Esophagus mucosa (tissue), 1 donor: ENCODE measurements around the gene ZC3H18. TPM values are rescaled to one million over a fixed set of nuclear protein-coding genes. Genes with fewer than 3 reads are reported as not detected.

ENCODE experiments used
- ATAC-seq: fragments of 200-7000 bp; cut with Tn5 transposase; one replicate; pipeline ENCODE4 v1.9.1; 2020
- total RNA-seq: library from RNA; stranded (reverse); gene quantifications from one replicate; pipeline ENCODE4 v1.2.4, GENCODE V29; 2023
- donor health status: DM: yes; HTN: yes; CAD: no.

Gene ZC3H18
- total RNA-seq = 21.9 TPM

DNA sequence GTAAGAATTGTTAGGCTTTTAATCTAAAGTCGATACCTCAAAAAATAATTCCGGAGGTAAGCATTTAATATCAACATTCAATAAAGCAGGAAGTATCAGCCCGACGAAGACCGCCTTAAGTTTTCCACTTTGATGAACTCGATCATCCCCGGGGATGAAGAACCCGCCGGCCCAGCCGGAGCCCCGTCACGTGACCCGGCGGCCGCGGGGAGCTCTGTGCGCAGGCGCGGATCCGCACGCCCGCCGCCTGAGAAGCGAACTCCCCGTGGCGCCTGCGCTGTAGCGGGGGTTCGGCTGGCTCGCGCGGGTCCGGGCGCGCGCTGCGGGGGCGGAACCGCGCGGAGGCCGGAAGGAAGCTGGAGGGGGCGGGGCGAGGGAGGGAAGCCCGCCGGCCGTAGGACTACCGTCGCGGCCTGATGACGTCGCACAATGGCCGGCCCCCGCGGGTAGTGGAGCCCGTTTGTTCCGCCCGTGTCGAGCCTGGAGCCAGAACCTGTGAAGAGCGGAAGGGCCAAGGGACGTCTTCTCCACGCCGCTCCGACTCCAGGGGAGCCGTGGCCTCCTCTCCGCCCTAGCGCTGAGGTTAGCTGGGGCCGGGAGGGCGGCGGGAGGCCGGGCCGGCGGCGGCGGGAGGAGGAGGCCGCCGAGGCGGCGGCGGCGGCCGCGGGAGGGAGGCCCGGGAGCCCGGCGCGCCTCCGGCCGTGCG is at the start of gene ZC3H18:
Gene ZC3H18, plus strand, starts transcription at position 419 of the 706 bp plus-strand sequence. CDS start 6,721 bp downstream, outside the sequence.
- ATAC-seq = peak; percentile 99

DNA sequence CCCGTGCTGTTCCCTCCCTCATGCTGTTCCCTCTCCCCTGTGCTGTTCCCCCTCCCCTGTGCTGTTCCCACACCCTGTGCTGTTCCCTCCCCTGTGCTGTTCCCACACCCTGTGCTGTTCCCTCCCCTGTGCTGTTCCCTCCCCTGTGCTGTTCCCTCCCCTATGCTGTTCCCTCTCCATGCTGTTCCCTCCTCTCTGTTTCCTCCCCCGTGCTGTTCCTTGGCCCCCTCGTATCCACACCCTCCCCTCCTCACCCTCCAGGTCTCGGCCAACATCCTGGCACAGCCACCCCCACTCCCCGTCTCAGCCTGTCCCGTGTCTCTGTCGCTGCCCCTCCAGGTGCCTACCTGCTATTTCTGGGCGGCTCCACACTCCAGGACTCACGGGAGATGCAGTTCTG is 48.5 kb upstream of the ZC3H18 start:
- no peak for ATAC-seq

- no peak for ATAC-seq
Measured at GRCh38 chr16:88522276-88522949, 47.8 kb upstream of the ZC3H18 start.

DNA sequence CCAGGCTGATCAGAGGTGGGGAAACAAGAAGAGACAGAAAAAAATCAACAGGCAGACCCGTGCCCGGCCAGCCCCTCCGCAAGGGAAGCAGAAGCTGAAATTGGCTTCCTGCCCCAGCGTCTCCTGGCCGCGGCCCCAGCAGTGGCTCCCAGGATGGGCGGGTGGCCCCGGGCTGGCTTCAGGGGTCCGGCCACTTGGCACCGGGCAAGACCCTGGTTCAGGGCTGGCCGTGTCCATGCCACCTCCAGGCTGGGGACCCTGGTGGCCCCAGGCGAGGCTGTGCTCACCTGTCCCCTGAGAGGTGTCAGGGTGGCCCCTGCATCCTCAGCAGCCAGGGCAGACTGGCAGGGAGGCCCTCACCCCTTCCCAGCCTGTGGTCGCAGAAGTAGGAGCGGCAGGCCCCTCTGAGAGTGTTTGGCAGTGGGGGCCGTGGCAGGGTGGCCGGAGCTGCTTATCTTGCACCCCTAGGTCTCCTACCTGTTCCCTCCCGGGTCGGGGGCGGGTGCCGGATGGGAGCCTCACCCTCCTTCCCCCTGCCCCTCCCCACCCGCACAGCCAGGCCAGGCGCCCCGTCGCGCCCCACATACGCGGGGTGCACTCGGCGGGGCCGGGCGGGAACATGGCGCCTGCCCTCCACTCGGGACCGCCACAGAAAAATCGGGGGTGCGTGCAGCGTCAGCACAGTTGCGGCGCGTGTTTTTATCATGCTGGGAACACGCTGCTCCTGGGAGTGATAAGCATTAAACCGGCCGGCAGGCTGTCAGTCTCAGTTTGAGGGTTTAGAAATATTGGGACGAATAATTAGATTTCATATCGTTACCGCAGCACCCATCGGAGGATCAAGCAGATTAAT is 46.7 kb upstream of the ZC3H18 start:
- ATAC-seq = no peak

DNA sequence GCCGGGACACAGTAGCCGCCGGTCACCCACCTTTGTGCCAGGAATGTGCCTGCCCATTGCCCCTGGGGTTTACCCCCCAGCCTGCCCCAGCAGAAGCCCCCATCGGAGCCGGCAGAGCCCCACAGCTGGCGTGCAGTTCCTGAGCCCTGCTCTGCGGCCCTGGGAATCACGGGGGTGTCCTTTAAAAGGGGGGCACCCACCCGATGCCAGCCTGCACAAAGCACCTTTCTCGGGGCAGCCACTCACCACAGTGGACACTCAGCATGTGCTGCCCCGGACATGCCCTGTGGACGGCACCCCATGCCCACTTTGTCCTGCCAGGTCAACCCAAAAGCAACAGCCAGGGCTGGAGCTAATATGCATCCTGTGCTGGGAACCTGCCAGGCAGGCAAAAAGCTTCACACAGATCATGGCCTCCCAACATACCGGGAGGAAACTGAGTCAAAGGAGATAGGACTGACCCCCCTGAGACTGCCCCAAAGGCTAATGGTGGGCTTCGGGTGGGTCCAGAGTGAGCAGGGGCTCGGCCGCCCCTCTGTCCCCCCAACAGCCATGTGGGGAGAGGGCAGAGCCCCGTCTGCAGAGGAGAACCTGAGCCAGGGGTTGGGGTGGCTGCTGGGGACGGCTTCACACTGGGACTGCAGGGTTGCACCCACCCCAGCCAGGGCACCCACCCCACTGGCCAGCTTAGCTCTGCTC is 45.8 kb upstream of the ZC3H18 start:
- no peak for ATAC-seq

DNA sequence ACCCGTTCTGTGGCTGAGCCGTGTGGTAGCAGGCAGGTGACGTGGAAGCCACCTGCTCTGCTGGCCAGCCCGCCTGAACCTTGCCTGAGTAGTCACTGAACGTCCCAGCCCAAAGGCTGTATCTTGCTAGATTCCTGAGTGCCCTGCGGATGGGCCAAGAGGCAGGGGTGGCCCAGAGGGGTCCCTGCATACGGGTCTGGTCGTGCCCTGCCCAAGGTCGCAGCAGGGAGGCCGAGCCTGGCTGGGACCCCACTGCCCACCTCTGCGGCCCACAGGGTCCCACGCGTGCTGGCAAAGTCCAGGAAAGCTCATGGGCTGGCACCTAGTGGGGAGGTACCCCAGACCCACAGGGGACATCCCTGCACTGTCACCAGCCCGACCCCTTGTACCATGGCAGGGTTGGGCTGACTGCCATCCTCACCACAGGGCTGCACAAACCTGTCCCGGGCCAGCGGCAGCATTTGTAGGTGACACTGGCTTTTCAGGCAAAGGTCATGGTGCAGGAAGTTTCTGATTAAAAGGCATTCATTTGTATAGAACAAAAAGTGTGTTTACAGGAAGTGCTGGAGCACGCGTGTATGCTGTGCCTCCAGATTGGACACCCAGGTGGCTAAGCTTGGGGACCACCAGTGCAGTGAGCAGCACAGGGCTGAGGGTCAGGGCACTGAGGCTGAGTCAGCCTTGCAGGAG is 45.1 kb upstream of the ZC3H18 start:
- ATAC-seq = peak; percentile 2

DNA sequence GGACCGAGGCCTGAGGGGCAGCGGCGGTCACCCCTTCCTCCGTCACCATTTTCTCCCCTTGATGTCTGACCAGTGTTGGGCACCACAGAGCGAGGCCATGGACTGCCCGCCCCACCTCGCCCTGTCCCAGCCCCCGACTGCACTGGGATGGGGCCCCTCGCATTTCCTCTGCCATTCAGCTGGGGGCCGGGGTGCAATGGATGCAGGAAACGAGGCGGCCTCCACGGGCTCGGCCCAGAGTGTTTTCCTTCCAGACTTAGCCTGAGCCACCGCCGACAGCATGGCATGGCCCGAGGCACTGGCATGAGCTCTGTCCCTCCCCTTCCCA is 44.6 kb upstream of the ZC3H18 start:
- ATAC-seq = no peak

GRCh38 chr16:88526008-88526905 is 43.9 kb upstream of the ZC3H18 start:
- ATAC-seq = no peak

GRCh38 chr16:88526906-88527185 is 43.4 kb upstream of the ZC3H18 start:
- no peak for ATAC-seq

GRCh38 chr16:88527186-88527936 is 42.8 kb upstream of the ZC3H18 start:
- ATAC-seq = peak; percentile 54

- no peak for ATAC-seq
Measured at GRCh38 chr16:88527937-88528743, 42.1 kb upstream of the ZC3H18 start.

DNA sequence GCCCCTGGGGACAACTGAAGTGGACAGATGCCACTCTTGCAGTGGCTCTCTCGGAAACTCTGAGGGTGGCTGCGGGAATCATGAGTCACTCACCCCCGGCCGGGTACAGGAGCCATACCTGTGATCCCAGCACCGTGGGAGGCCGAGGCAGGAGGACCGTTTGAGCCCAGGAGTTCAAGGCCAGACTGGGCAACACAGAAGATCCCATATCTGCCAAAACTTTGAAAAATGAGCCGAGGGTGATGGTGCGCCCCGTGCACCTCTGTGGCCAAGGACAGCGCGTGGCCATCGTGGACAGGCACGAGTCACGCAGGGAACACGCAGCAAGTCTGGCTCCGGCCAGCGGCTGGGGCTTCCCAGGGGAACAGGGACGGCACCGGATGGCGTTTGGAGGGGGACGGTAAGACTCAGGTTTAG is 41.3 kb upstream of the ZC3H18 start:
- ATAC-seq = no peak

GRCh38 chr16:88529596-88529995 is 40.6 kb upstream of the ZC3H18 start:
- ATAC-seq = no peak

- ATAC-seq = no peak
Measured at GRCh38 chr16:88530051-88530857, 39.9 kb upstream of the ZC3H18 start.

DNA sequence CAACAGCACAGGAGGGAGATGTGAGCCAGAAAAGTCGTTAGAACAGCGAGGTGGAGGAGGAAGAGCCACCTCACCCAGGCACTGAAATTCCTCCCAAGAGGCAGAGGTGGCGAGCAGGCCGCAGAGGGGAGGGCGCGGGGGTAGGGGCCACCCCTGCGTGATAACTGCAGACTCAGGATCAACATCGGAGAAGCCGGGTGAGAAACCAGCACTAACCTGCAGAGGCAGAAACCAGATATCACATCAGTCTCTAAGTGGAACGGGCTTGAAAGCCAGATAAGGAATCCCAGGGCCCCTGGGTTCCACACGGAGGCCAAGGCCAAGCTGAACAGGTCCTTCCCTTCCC is 39.4 kb upstream of the ZC3H18 start:
- no peak for ATAC-seq

DNA sequence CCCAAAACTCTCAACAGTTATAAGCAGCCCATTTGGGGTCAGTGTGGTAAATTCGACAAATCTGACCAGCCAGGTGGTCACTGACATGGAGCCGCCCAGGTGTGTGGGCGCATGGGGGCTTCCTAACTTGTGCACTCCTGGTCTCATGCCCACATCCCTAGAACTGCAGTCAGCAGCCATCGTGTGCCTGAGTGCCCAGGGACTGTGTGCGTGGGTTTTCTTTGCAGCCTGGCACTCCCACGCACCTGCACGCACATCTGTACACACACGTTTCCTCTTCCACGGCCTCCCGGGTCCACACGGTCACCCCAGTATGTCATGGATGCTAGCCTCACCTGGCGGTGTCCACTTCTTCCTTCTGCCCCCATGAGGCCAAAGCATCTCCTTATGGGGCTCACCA is 38.9 kb upstream of the ZC3H18 start:
- no peak for ATAC-seq

DNA sequence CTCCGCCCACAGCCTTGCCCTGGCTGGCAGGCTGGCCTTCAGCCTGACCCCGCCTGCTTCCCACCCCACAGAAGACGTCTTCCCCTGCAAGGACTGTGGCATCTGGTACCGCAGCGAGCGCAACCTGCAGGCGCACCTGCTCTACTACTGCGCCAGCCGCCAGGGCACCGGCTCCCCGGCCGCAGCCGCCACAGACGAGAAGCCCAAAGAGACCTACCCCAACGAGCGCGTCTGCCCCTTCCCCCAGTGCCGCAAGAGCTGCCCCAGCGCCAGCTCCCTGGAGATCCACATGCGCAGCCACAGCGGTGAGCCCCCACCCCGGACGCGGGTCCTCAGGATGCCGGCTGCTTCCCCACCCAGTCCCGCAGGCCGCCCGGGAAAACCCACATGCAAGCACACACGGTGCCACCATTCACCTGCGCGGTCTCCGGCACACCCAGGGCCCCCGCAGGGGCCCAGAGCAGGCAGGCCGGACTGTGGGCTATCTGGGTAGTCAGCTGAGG is 38.2 kb upstream of the ZC3H18 start:
- no peak for ATAC-seq

DNA sequence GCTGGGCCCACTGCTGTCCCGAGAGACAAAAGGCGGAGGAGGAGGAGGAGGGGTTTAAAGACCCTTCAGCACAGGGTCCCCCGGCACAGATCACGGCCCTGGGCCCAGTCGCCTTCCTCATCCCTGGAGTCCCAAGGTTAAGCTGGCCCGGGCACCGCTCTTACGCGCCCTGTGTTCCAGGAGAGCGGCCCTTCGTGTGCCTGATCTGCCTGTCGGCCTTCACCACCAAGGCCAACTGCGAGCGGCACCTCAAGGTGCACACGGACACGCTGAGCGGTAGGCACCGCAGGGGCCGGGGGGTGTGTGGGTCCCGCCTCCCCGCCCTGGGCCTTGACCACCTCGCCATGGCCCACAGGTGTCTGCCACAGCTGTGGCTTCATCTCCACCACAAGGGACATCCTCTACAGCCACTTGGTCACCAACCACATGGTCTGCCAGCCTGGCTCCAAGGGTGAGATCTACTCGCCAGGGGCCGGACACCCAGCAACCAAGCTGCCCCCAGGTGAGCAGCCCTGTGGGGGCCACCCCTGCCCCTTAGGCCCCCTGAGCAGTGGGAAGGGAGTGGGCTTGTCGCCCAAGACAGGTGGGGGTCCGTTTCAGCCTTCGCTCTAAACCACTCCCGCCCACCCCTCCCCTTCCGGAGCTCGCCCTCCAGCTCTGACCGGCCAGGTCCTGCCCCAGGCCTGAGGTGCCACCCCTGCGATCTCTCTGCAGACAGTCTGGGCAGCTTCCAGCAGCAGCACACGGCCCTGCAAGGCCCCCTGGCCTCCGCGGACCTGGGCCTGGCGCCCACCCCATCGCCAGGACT is 37.6 kb upstream of the ZC3H18 start:
- ATAC-seq = no peak
